Stimulated activated CD4-positive, alpha-beta T cell treated with anti-CD3 and anti-CD28 coated beads, Interleukin-2, amount 100 ng/mL, for 48 hours (primary cell): ENCODE measurements around the gene KIFAP3.

Experiments
- DNase-seq, 2 donors: peaks; one replicate each; pipeline ENCODE4 v3.0.0-alpha.2; 2020

KIFAP3 gene

GRCh38 chr1:169974067-169974466 is 100.4 kb downstream of the KIFAP3 start:
- no peak for DNase-seq

DNA sequence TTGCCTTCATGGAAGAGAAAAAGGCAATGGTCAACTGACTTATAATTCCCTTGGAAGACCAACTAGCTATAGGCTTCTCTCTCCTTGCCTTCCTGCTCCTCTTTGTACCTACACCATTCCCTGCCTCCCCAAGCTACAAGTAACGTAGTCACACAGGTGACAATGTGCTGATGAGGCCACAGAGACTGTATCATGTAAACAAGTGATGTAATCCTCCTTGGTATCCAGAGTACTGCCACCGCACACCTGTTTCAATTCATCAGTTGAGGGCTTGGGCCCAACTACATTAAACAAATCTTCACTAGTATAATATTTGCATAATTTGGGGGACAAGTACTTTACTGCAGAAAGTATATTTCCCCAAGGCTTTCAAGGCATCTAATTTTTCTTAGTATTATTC is 104.4 kb downstream of the KIFAP3 start:
- no peak for DNase-seq

GRCh38 chr1:169968174-169968573 is 106.3 kb downstream of the KIFAP3 start:
- DNase-seq = no peak

DNA sequence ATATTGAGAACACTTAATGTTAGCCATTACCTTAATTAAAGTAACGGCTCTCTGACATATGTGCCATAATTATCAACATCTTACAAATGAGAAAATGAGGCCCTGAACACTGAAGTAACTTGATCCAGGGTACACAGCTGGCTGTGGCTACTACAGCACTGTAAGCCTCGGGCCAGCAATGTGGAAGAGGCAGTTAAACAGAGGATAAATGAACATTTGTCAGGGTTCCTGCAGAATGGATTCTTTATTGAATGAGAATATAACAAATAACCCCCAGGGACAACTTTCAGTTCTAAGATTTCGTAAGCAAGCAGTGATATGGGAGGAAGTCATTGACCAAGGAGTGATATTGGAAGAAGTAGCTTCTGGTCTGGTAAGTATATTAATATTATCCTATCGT is 110.3 kb downstream of the KIFAP3 start:
- DNase-seq = no peak

- DNase-seq = no peak
Measured at GRCh38 chr1:169959686-169960085, 114.8 kb downstream of the KIFAP3 start.

DNA sequence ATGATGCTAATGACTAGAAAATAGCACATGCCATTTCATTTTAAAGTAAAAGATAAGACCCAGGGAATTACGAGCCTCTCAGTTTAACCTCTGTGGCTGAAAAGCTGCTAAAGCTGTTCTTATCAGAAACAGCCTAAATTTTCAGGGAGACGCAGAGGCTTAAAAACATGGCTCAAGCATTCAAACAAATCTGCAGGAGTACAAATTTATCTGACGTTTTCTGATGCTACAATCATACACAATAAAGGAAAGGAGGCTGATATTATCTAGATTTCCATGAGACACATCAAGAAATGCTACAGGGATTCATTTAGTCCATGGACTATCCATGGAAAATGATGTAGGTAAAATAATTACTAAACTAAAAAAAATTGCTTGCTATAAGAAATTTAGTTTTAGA is 115.5 kb downstream of the KIFAP3 start:
- no peak for DNase-seq

- no peak for DNase-seq
Measured at GRCh38 chr1:169957884-169958283, 116.6 kb downstream of the KIFAP3 start.

DNA sequence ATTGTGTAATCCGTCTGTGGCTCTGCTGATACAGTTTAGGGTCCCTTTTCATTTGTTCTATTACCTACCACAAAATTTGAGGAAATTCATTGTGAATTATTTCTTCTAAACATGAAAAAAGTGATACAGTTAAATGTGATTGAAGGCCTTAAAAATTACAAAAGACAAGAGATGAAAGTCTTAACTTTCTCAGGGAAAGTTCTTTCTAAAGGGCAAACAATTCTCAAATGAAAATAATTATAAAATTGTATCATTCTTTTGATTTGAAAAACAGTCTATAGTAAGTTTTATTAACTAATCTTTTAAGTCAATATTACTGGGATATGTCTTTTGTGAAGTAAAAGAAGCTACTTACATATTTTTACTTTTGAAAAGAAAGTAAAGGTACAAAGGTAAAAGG is 123.4 kb downstream of the KIFAP3 start:
- DNase-seq = no peak

DNA sequence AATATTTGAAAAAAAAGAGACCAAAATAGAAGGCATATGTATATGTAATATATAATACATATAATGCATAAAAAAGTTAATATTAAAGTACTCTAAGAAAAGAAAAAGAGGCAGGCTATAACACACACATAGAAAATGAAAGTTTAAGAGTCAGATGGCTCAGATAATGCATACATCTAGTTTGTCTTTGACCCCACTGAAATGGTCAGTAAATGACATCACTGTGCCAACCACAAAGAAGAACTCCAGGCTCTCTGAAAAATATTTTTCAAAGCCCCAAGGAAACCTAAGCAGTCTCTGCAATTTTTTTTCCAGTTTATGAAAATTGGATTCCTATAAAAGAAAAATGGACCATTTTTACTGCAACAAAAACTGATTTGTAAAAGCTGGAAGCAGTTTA is 125.4 kb downstream of the KIFAP3 start:
- DNase-seq = no peak

DNA sequence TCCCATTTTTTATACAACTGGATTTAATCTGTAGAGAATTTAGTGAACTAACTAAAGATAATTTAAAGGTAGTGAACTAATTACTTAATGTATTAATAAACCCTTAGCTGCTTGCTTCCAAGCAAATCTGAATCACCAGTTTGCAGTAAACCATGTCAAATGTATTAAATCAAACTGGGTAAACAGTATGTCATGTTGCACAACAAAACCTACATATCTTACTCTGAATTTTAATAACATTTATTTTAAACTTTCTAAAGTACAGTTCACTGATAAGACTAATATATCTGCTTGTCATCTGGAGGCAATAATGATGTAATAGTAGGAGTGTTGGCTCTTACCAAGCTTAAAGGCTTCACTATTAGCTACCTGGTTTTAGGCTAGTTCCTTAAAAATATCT is 128.3 kb downstream of the KIFAP3 start:
- DNase-seq = no peak

DNA sequence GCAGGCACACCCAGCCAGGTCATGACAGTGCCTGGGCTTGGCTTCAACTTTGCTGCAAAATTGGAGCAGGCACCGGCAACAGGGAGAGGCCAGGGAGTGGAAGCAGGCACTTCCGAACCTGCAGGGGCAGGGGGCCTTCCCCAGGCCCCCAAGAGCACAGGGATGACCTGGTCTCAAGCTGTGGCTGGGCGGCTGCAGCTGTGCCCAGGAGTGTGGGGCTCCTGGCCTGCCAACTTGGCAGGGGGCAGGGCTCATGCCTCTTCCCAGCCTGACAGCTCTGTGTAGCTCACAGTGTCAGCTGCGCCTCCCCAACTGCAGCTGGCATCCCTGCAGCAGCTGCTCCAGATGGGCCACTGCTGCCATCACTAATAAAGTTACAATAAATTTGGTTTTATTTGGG is 129.3 kb downstream of the KIFAP3 start:
- no peak for DNase-seq

GRCh38 chr1:169944621-169945020 is 129.9 kb downstream of the KIFAP3 start:
- no peak for DNase-seq

DNA sequence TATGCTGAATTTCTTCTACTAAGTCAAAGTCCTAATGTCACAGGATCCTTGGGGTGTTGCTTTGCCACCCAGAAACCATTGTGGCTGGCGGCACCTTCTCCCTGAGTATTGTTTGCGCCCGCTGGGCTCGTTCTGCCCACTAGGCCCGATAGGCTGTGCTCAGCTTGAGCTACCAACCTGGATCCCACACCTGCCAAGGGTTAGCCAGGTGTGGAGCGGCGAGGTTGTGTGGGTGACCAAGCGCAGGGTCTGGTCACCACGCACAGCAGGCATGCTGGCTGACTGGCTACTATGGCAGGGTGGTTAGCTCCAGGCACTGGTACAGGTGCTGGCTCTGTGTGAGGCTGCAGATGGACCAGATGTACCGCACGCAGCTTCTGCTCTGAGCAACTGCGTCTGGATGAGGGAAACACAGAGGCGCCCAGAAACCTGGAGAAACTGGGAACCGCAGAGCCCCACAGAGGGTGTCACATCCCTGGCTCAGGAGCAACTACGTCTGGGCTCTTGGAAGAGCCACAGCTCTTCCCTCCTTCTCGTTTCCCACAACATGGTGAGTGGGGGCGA is 130.4 kb downstream of the KIFAP3 start:
- no peak for DNase-seq

GRCh38 chr1:169941982-169942830 is 132.3 kb downstream of the KIFAP3 start:
- no peak for DNase-seq

GRCh38 chr1:169933984-169934725 is 140.3 kb downstream of the KIFAP3 start:
- DNase-seq = no peak

- no peak for DNase-seq
Measured at GRCh38 chr1:169931795-169932231, 142.7 kb downstream of the KIFAP3 start.

- DNase-seq = no peak
Measured at GRCh38 chr1:169929210-169929526, 145.3 kb downstream of the KIFAP3 start.

GRCh38 chr1:169928438-169929209 is 145.9 kb downstream of the KIFAP3 start:
- DNase-seq = no peak

DNA sequence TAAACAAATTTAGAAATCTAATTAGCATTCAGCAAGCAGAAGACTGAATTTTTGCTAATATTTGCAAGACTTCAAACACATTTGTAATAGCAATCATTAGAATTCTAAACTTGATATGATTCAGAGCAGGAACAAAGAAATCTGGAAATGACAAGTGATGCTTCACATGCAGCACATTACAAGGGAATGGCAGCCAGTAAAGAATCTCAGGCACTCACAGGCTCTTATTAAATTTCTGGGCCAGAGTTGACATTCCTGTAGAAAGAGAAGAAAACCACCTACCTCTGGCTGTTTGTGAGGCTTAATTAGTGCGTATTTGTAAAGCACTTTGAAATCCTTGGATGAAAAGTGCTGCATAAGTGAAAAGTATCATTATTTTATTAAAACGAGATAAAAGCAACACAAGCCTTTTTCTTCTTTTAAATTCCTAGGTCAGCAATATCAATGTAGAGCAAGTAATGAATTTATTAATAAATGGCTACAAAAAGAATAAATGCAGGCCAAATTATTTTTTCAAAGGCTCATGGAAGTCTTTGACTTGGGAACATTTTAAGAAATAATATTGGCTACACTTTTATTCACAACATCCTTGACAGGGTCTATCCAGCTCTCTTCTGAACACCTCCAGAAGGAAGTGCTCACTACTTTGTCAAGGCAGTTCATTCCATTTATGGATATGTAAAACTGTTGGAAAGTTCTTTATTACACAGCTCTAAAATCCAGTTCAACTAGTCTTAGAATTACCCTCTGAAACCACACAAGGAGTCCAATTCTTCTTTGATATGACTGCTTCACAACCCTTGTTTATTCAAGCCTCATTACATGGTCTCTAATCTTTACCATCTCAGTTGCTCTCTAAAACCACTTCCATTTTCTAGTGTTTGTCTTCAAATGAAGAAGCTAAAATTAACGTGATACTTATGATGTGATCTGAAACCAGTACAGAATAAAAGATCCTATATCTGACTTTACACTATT is 148.7 kb downstream of the KIFAP3 start:
- no peak for DNase-seq

- DNase-seq = no peak
Measured at GRCh38 chr1:169924829-169925228, 149.7 kb downstream of the KIFAP3 start.

DNA sequence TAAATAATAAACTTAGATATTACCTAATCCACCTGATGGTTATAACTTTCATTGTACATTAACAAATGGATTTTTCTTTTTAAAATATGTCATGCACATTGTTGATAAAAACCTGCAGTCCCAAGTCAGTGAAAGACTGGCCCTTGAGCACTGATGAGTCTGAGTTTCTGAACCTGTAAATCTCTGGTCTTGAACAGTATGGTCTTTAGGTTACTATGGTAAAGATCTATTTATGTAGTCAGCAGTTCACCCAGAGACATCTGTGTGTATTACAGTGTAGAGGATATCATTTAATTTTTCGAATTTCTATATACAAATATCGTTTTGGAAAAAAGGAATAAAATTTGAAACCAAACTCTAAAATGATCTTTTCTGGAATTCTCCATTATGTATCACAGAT is 150.4 kb downstream of the KIFAP3 start:
- no peak for DNase-seq

- DNase-seq = no peak
Measured at GRCh38 chr1:169921080-169921479, 153.4 kb downstream of the KIFAP3 start.
